Astrocyte (in vitro differentiated cells and primary cell): ENCODE measurements around the gene SLC22A5. TPM values are rescaled to one million over a fixed set of nuclear protein-coding genes. Genes with fewer than 3 reads are reported as not detected.
"Not testable (repeated sequence)": the region's sequence is repeated elsewhere in the genome, so short reads cannot be mapped to it uniquely, and the experiment has no call there.

Experiments
- DNase-seq: peaks from one replicate; pipeline ENCODE4 v3.0.0-alpha.2; 2010; ENCODE audit warnings: low read depth
- FAIRE-seq: peaks from 2 replicates; lab custom pipeline; 2011; peaks lifted over from hg19 to GRCh38; lab: Jason Lieb, UNC
- H2AFZ ChIP-seq: 2 replicates; pipeline ENCODE4 v1.6.0; 2012; ENCODE audit warnings: low read depth, low read length, inconsistent platforms
- H3K27ac ChIP-seq: 2 replicates; pipeline ENCODE4 v1.5.1; 2011; ENCODE audit warnings: low read depth, low read length, inconsistent platforms
- H3K27me3 ChIP-seq: 2 replicates; pipeline ENCODE4 v1.6.0; 2011; ENCODE audit warnings: low read length, inconsistent platforms; ENCODE audit not compliant: insufficient read depth
- H3K36me3 ChIP-seq: 2 replicates; pipeline ENCODE4 v1.5.1; 2011; ENCODE audit warnings: low read length, inconsistent platforms; ENCODE audit not compliant: insufficient read depth
- H3K4me1 ChIP-seq: 2 replicates; pipeline ENCODE4 v1.5.1; 2011; ENCODE audit warnings: low read length, inconsistent platforms; ENCODE audit not compliant: insufficient read depth
- H3K4me2 ChIP-seq: 2 replicates; pipeline ENCODE4 v1.6.0; 2012; ENCODE audit warnings: low read length, inconsistent platforms
- H3K4me3 ChIP-seq: 2 replicates; pipeline ENCODE4 v1.5.1; 2011; ENCODE audit warnings: low read depth, mild to moderate bottlenecking, low read length, inconsistent platforms; ENCODE audit not compliant: insufficient read depth
- H3K79me2 ChIP-seq: 2 replicates; pipeline ENCODE4 v1.6.0; 2012; ENCODE audit warnings: mild to moderate bottlenecking, low read length, inconsistent platforms; ENCODE audit not compliant: insufficient read depth
- H3K9ac ChIP-seq: 2 replicates; pipeline ENCODE4 v1.6.0; 2012; ENCODE audit warnings: mild to moderate bottlenecking, low read length, inconsistent platforms
- H3K9me3 ChIP-seq: 2 replicates; pipeline ENCODE4 v1.5.1; 2012; ENCODE audit warnings: low read depth, mild to moderate bottlenecking, low read length, inconsistent platforms; ENCODE audit not compliant: insufficient read depth
- H4K20me1 ChIP-seq: 2 replicates; pipeline ENCODE4 v1.6.0; 2012; ENCODE audit warnings: low read length, inconsistent platforms; ENCODE audit not compliant: insufficient read depth
- H3K27ac Mint-ChIP-seq: one replicate; pipeline ENCODE4 v1.8.0; 2021; ENCODE audit warnings: mild to moderate bottlenecking, mixed read lengths; ENCODE audit not compliant: unreplicated experiment
- H3K27me3 Mint-ChIP-seq: one replicate; pipeline ENCODE4 v1.8.0; 2021; ENCODE audit warnings: low read depth, mixed read lengths; ENCODE audit not compliant: unreplicated experiment
- H3K36me3 Mint-ChIP-seq: one replicate; pipeline ENCODE4 v1.8.0; 2021; ENCODE audit warnings: low read depth, mixed read lengths; ENCODE audit not compliant: unreplicated experiment
- H3K4me1 Mint-ChIP-seq: one replicate; pipeline ENCODE4 v1.8.0; 2021; ENCODE audit warnings: low read depth, mixed read lengths; ENCODE audit not compliant: unreplicated experiment
- H3K4me3 Mint-ChIP-seq: one replicate; pipeline ENCODE4 v1.8.0; 2021; ENCODE audit warnings: mild to moderate bottlenecking, moderate library complexity, mixed read lengths; ENCODE audit not compliant: unreplicated experiment
- H3K9me3 Mint-ChIP-seq: one replicate; pipeline ENCODE4 v1.8.0; 2021; ENCODE audit warnings: mild to moderate bottlenecking, mixed read lengths; ENCODE audit not compliant: unreplicated experiment
- EZH2 ChIP-seq: IDR thresholded peaks from 2 replicates; pipeline ENCODE4 v1.6.1; 2012; ENCODE audit warnings: mild to moderate bottlenecking, low read length, inconsistent platforms; ENCODE audit not compliant: insufficient read depth
- total RNA-seq: library from RNA; stranded (reverse); gene quantifications from 2 replicates; pipeline ENCODE4 v1.2.1, GENCODE V29; 2021
- TF ChIP-seq, protein P1 (sequence below): IDR thresholded peaks from 2 replicates; pipeline ENCODE4 v1.5.1; 2011; ENCODE audit warnings: low read depth, mild to moderate bottlenecking, inconsistent platforms, low read length, moderate library complexity; ENCODE audit not compliant: insufficient read depth

SLC22A5 gene
- total RNA-seq, 1 donor from 2014 or later = 8.3 TPM

DNA sequence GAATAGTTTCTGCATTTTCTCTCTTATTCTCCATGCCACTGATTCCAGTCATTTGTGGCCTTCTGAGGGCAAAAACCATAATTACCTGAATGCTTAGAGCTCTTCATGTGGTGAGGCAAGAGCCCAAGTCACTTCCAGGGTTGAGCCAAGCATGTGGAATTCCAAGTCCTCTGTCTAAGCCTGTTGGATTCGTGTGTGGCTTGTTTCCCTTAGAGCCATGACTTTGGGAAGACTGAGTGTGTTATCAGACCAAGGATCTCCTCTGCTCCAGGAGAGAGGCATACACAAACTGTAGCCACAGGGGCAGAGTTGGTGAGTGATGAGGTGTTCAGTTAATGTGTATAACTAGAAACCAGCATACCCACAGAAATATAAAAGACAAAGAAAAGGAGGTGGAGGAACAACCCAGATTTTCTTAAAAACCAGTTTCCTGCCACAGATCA, 27.1 kb downstream of the SLC22A5 start:
- TF ChIP-seq EZH2 = no peak
- TF ChIP-seq, protein P1, sequence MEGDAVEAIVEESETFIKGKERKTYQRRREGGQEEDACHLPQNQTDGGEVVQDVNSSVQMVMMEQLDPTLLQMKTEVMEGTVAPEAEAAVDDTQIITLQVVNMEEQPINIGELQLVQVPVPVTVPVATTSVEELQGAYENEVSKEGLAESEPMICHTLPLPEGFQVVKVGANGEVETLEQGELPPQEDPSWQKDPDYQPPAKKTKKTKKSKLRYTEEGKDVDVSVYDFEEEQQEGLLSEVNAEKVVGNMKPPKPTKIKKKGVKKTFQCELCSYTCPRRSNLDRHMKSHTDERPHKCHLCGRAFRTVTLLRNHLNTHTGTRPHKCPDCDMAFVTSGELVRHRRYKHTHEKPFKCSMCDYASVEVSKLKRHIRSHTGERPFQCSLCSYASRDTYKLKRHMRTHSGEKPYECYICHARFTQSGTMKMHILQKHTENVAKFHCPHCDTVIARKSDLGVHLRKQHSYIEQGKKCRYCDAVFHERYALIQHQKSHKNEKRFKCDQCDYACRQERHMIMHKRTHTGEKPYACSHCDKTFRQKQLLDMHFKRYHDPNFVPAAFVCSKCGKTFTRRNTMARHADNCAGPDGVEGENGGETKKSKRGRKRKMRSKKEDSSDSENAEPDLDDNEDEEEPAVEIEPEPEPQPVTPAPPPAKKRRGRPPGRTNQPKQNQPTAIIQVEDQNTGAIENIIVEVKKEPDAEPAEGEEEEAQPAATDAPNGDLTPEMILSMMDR = no peak
- H3K27me3 Mint-ChIP-seq = peaks cover 29% of the 10 kb centered on the region
- FAIRE-seq (no peak), DNase-seq (no peak)
- H3K27me3 ChIP-seq = no peaks in the 10 kb centered on the region
- H3K36me3 ChIP-seq = no peaks in the 10 kb centered on the region
- H3K4me3 ChIP-seq = no peak overlapping the region
- H3K36me3 Mint-ChIP-seq = peaks cover 15% of the 10 kb centered on the region
- no peak overlapping the region for H3K4me2 ChIP-seq
- peaks cover 7% of the 10 kb centered on the region for H3K9me3 Mint-ChIP-seq
- H4K20me1 ChIP-seq = no peaks in the 10 kb centered on the region
- H3K4me1 ChIP-seq = no peaks in the 10 kb centered on the region
- no peaks in the 10 kb centered on the region for H3K9me3 ChIP-seq
- H3K4me3 Mint-ChIP-seq = no peak overlapping the region
- no peak overlapping the region for H3K9ac ChIP-seq
- H3K27ac ChIP-seq = no peak overlapping the region
- no peak overlapping the region for H3K27ac Mint-ChIP-seq
- H3K79me2 ChIP-seq = no peaks in the 10 kb centered on the region
- no peak overlapping the region for H2AFZ ChIP-seq
- H3K4me1 Mint-ChIP-seq = peaks cover 9% of the 10 kb centered on the region

DNA sequence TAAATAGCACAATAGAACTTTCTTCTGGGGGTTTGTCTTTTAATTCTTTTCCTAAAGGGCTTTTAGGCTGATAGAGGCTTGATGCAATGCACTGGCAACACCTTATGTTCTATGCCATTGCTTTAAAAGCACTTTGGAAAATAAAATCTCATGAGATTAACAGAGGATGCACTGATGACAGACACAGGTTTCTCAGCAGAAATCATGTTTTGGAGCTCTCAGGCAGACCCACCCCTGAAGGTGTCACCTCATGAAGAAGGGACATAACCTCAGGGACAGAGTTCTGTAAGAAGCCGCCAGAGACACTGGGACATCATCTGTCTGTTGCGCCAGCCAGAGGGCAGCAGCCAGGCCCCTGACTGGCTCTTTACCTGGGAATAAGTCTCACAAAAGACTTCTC, 27.7 kb downstream of the SLC22A5 start:
- H3K9ac ChIP-seq = no peak overlapping the region
- no peaks in the 10 kb centered on the region for H3K79me2 ChIP-seq
- no peak overlapping the region for H3K4me3 Mint-ChIP-seq
- H3K27ac ChIP-seq = no peak overlapping the region
- H3K4me2 ChIP-seq = no peak overlapping the region
- H2AFZ ChIP-seq = no peak overlapping the region
- H3K27me3 Mint-ChIP-seq = peaks cover 29% of the 10 kb centered on the region
- no peaks in the 10 kb centered on the region for H4K20me1 ChIP-seq
- FAIRE-seq = no peak
- DNase-seq = no peak
- no peak overlapping the region for H3K27ac Mint-ChIP-seq
- H3K9me3 ChIP-seq = no peaks in the 10 kb centered on the region
- peaks cover 12% of the 10 kb centered on the region for H3K36me3 Mint-ChIP-seq
- no peaks in the 10 kb centered on the region for H3K27me3 ChIP-seq
- H3K4me1 ChIP-seq = no peaks in the 10 kb centered on the region
- H3K36me3 ChIP-seq = no peaks in the 10 kb centered on the region
- peaks cover 10% of the 10 kb centered on the region for H3K9me3 Mint-ChIP-seq
- H3K4me1 Mint-ChIP-seq = peaks cover 7% of the 10 kb centered on the region
- H3K4me3 ChIP-seq = no peak overlapping the region
- TF ChIP-seq EZH2 = no peak
- TF ChIP-seq, protein P1 = no peak

DNA sequence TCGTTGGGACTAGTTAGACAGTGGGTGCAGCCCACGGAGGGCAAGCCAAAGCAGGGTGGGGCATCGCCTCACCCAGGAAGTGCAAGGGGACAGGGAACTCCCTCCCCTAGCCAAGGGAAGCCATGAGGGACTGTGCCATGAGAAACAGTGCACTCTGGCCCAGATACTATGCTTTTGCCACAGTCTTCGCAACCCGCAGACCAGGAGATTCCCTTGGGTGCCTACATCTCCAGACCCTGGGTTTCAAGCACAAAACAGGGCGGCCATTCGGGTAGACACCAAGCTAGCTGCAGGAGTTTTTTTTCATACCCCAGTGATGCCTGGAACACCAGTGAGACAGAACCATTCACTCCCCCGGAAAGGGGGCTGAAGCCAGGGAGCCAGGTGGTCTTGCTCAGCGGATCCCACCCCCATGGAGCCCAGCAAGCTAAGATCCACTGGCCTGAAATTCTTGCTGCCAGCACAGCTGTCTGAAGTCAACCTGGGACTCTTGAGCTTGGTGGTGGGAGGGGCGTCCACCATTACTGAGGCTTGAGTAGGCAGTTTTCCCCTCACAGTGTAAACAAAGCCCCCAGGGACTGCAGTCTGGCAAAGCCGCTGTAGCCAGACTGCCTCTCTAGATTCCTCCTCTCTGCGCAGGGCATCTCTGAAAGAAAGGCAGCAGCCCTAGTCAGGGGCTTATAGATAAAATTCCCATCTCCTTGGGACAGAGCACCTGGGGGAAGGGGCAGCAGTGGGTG, 28.6 kb downstream of the SLC22A5 start:
- FAIRE-seq = not testable (repeated sequence)

DNA sequence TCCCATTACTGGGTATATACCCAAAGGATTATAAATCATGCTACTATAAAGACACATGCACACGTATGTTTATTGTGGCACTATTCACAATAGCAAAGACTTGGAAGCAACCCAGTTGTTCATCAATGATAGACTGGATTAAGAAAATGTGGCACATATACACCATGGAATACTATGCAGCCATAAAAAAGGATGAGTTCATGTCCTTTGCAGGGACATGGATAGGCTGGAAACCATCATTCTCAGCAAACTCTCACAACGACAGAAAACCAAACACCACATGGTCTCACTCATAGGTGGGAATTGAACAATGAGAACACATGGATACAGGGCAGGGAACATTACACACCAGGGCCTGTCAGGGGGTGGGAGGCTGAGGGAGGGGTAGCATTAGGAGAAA, 34.5 kb downstream of the SLC22A5 start:
- peaks cover 26% of the 10 kb centered on the region for H3K27me3 Mint-ChIP-seq
- H3K36me3 ChIP-seq, H3K4me3 ChIP-seq, H3K27ac ChIP-seq, DNase-seq, H3K9ac ChIP-seq, FAIRE-seq, H3K4me3 Mint-ChIP-seq, H3K4me1 ChIP-seq, H3K4me2 ChIP-seq, H3K79me2 ChIP-seq, H3K27me3 ChIP-seq, H3K9me3 ChIP-seq, H3K36me3 Mint-ChIP-seq, H4K20me1 ChIP-seq, H3K27ac Mint-ChIP-seq, H3K4me1 Mint-ChIP-seq, H2AFZ ChIP-seq: not testable (repeated sequence)
- H3K9me3 Mint-ChIP-seq = peaks cover 13% of the 10 kb centered on the region

More for the DNA sequence above, 28.6 kb downstream of the SLC22A5 start:
- H4K20me1 ChIP-seq, H3K4me1 Mint-ChIP-seq, H3K4me3 ChIP-seq, H3K36me3 ChIP-seq, H3K9me3 ChIP-seq, H3K27ac Mint-ChIP-seq, H3K79me2 ChIP-seq, H3K4me3 Mint-ChIP-seq, H2AFZ ChIP-seq, H3K4me2 ChIP-seq, DNase-seq, H3K9ac ChIP-seq, H3K27ac ChIP-seq, H3K4me1 ChIP-seq, H3K27me3 ChIP-seq: not testable (repeated sequence)
- peaks cover 10% of the 10 kb centered on the region for H3K36me3 Mint-ChIP-seq
- H3K27me3 Mint-ChIP-seq = peaks cover 29% of the 10 kb centered on the region
- H3K9me3 Mint-ChIP-seq = peaks cover 13% of the 10 kb centered on the region
